ENCODE measurements around the gene RPL35. TPM values are rescaled to one million over a fixed set of nuclear protein-coding genes. Genes with fewer than 3 reads are reported as not detected.
A peak's percentile ranks its signal among the peaks of the same experiment; 100 is the strongest.

The RPL35 gene
- total and polyA plus RNA-seq, 2 of the 8 experiments (the other 6 are each of a cell fraction or from before 2014, with no cell fraction given): 1,831 to 2,448 TPM

- H3K14ac ChIP-seq (ENCODE audit: insufficient read length): no peak overlapping the region
- POLR2A ChIA-PET (ENCODE audit: partially characterized antibody): interaction anchor here (0.6 to 6.4 kb wide), 10 partner anchors 11 to 401 kb away, joined by 3 to 29 read pairs (median 4); partner anchors contain the start of genes ARPC5L, HSPA5, OLFML2A and RPL35
- CTCF ChIA-PET (ENCODE audit: partially characterized antibody): interaction anchor here (0.6 to 65.2 kb wide), 26 partner anchors 10 to 420 kb away, joined by 3 to 1529 read pairs (median 4); partner anchors contain the start of genes ARPC5L, NR6A1, OLFML2A and RPL35
- H4K20me1 ChIP-seq (replicated peaks in 1 of 2; ENCODE audit: control insufficient read depth in 1 of 2, insufficient read depth in 2 of 2, low read length in 2 of 2): no peaks in the 10 kb centered on the region
- no peak overlapping the region for H2BK5ac ChIP-seq (ENCODE audit: low read depth, low read length)
- no peaks in the 10 kb centered on the region for H3K36me3 ChIP-seq (ENCODE audit: control insufficient read depth in 2 of 4, insufficient read depth in 4 of 4, low read length in 3 of 4)
- peaks cover 0 to 14% (median 3%) of the 10 kb centered on the region in 4 experiments; a peak in 4 of 7 replicates for H3K4me1 ChIP-seq (replicated peaks in 1 of 4; ENCODE audit: control insufficient read depth in 3 of 4, insufficient read depth in 4 of 4, low read length in 3 of 4)
- no peak overlapping the region for H3K23ac ChIP-seq (ENCODE audit: insufficient read length)
- H3K9ac ChIP-seq (replicated peaks in 1 of 4; ENCODE audit: extremely low read depth in 1 of 4, low read depth in 3 of 4, low read length in 3 of 4): no peak overlapping the region
- H2AK5ac ChIP-seq (ENCODE audit: low read depth, low read length): no peak overlapping the region; the same call in 1 of the 2 replicates
- no peak overlapping the region for H4K5ac ChIP-seq (ENCODE audit: insufficient read length, low read depth, low read length)
- no peak overlapping the region for H3K56ac ChIP-seq (replicated peaks; ENCODE audit: insufficient read length, low read depth, low read length)
- H3K9me3 ChIP-seq (ENCODE audit: insufficient read depth in 2 of 2, low read depth in 1 of 2, low read length in 1 of 2): no peaks in the 10 kb centered on the region
- H3K27me3 ChIP-seq (replicated peaks in 1 of 4; ENCODE audit: control insufficient read depth in 3 of 4, extremely low read depth in 1 of 4, insufficient read depth in 3 of 4, low read length in 3 of 4): no peaks in the 10 kb centered on the region
- H3K79me2 ChIP-seq (ENCODE audit: control insufficient read depth in 1 of 2, insufficient read depth in 2 of 2, low read length in 2 of 2): no peaks in the 10 kb centered on the region
- H2BK12ac ChIP-seq (ENCODE audit: low read depth, low read length): no peak overlapping the region; the same call in 1 of the 2 replicates
- TF ChIP-seq RAD21 (IDR thresholded peaks at IDR 0.05 in 1 of 2, conservative IDR thresholded peaks at IDR 0.05 in 1 of 2; ENCODE audit: low read depth in 2 of 2, low read length in 2 of 2) (peak in 1 of 2 experiments; percentile 16; a peak in 1 of 4 replicates), CTCF (IDR thresholded peaks at IDR 0.05; ENCODE audit: control extremely low read depth in 1 of 3, insufficient read depth in 1 of 3, low read depth in 1 of 3, low read length in 3 of 3) (peak; percentile 44 to 80 (median 59)), HDAC2 (IDR thresholded peaks at IDR 0.05; ENCODE audit: borderline replicate concordance in 1 of 2, low read depth in 2 of 2, low read length in 2 of 2) (0 out of 4 replicates have a peak, but pooled peaks of 1 of the 2 experiments have one; percentile 10), GABPA (IDR thresholded peaks at IDR 0.05; ENCODE audit: borderline replicate concordance, insufficient read depth, low read length) (no peak)
- H3K4me2 ChIP-seq (ENCODE audit: insufficient read depth in 1 of 2, low read depth in 2 of 2, low read length in 2 of 2): no peak overlapping the region
- no peaks in the 10 kb centered on the region for H3K79me1 ChIP-seq (ENCODE audit: low read depth, low read length)
- H2AFZ ChIP-seq (ENCODE audit: low read length): no peak overlapping the region
- no peak for FAIRE-seq
- no peak overlapping the region for H3K18ac ChIP-seq (ENCODE audit: extremely low read depth, low read length)
- peak overlapping the region; percentile 63 for H4K8ac ChIP-seq (ENCODE audit: extremely low read depth, insufficient read depth, low read length)
- H4K91ac ChIP-seq (replicated peaks; ENCODE audit: insufficient read length, low read length): no peak overlapping the region
- H3K4ac ChIP-seq (replicated peaks; ENCODE audit: insufficient read length, low read depth, low read length): no peak overlapping the region
- 0 out of 2 replicates have a peak overlapping the region, but pooled peaks have one; percentile 5 for H3K27ac ChIP-seq (ENCODE audit: low read depth, low read length)
- no peak overlapping the region for H2BK120ac ChIP-seq (replicated peaks; ENCODE audit: low read depth, low read length)
- no peaks in the 10 kb centered on the region for H3K23me2 ChIP-seq (ENCODE audit: low read depth, low read length)
- DNase-seq (ENCODE audit: low read depth in 1 of 2, low spot score in 2 of 2): peak in 1 of 2 experiments; percentile 63
- 74% methylated on average over 15 of the region's 18 CpGs; no CpG with 5 or more reads in 1 of the 2 experiments for WGBS, 2 experiments (ENCODE audit: extremely low coverage in 1 of 2, insufficient coverage in 1 of 2, insufficient read length in 1 of 2, insufficient replicate concordance in 2 of 2, low coverage in 1 of 2, low lambda C conversion rate in 2 of 2, missing lambda C conversion rate in 1 of 2)
- H3K4me3 ChIP-seq (ENCODE audit: extremely low read depth in 1 of 4, insufficient read depth in 2 of 4, low read depth in 3 of 4, low read length in 4 of 4): no peak overlapping the region
- H2BK20ac ChIP-seq (ENCODE audit: low read length): peak overlapping the region; percentile 6; the same call in 1 of the 2 replicates
- H2BK15ac ChIP-seq (ENCODE audit: low read length): peak overlapping the region; percentile 84; the same call in 1 of the 2 replicates
Measured at GRCh38 chr9:124840300-124840833, 21.4 kb downstream of the RPL35 start.
